ENCODE results near the gene MCRIP1. TPM values are rescaled to one million over a fixed set of nuclear protein-coding genes. Genes with fewer than 3 reads are reported as not detected.

The MCRIP1 gene, protein sequence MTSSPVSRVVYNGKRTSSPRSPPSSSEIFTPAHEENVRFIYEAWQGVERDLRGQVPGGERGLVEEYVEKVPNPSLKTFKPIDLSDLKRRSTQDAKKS
- total RNA-seq (2022): 35.6 and 39.2 TPM in 2 replicates
- percentile 45 among the genes with signal in this experiment for Bru-seq, nascent RNA
- percentile 70 among the genes with signal in this experiment for BruChase-seq, experiment 1, labeled RNA remaining after a 6-hour chase
- BruChase-seq, experiment 2, labeled RNA remaining after a 2-hour chase: percentile 58 among the genes with signal in this experiment
- long read RNA-seq, transcript MCRIP1-203 (6 exons, 925 nt): minor isoform, 10 of 57 reads
- long read RNA-seq, transcript MCRIP1-201 (5 exons, 1,209 nt): major isoform, 36 of 57 reads
- long read RNA-seq, partial matches to known transcripts: 1 of 57 reads
- long read RNA-seq, other reads (novel, unspliced or antisense): 5 of 57 reads

- peak within 1 kb of the TSS; percentile 79 for H3K4me3 Mint-ChIP-seq (ENCODE audit: unreplicated experiment)
- BruUV-seq (replicated peaks): TSS peak; percentile 84
- intact Hi-C loops (cut with micrococcal nuclease): no loop called here
- no peaks in the 10 kb centered on the region for H3K9me3 Mint-ChIP-seq (ENCODE audit: unreplicated experiment)
- TF ChIP-seq CTCF (IDR thresholded peaks at IDR 0.05; ENCODE audit: unreplicated experiment): no peak
- CTCF ChIA-PET: interaction anchor here (1.0 kb wide), 1 partner anchor 8 kb away, joined by 4 read pairs; no protein-coding TSS in a partner anchor
- peak; percentile 91 for DNase-seq (ENCODE audit: unreplicated experiment)
- peak within 1 kb of the TSS; percentile 80 for H3K27ac Mint-ChIP-seq (ENCODE audit: low read depth, unreplicated experiment)
- peaks cover 5% of the 10 kb centered on the region for H3K36me3 Mint-ChIP-seq (ENCODE audit: insufficient read depth, unreplicated experiment)
- H3K27me3 Mint-ChIP-seq (ENCODE audit: insufficient read depth, unreplicated experiment): no peaks in the 10 kb centered on the region
- POLR2A ChIA-PET: interaction anchor here (0.7 to 2.3 kb wide), 27 partner anchors 8 to 436 kb away, joined by 3 to 16 read pairs (median 4); partner anchors contain the start of genes ANAPC11, ARL16, CCDC137 and FASN
- peaks cover 9% of the 10 kb centered on the region for H3K4me1 Mint-ChIP-seq (ENCODE audit: insufficient read depth, unreplicated experiment)
These were observed at the start of gene MCRIP1 for GRCh38 chr17:81833160-81833920. TSS of gene MCRIP1 (minus strand) at chr17:81833291. CDS start at chr17:81824506, 8,785 bp downstream.

GRCh38 chr17:81879121-81879520 lies 46.0 kb upstream of the MCRIP1 start:
- TF ChIP-seq CTCF (IDR thresholded peaks at IDR 0.05; ENCODE audit: unreplicated experiment): no peak
- intact Hi-C loops (cut with micrococcal nuclease): no loop called here
- ChIA-PET CTCF (no interaction called here), POLR2A (interaction anchor here (0.8 to 1.3 kb wide), 3 partner anchors 14 to 38 kb away, joined by 3 to 5 read pairs (median 3); no protein-coding TSS in a partner anchor)
- Mint-ChIP-seq H3K4me1 (ENCODE audit: insufficient read depth, unreplicated experiment) (no peaks in the 10 kb centered on the region), H3K27me3 (ENCODE audit: insufficient read depth, unreplicated experiment) (no peaks in the 10 kb centered on the region), H3K9me3 (ENCODE audit: unreplicated experiment) (no peaks in the 10 kb centered on the region), H3K36me3 (ENCODE audit: insufficient read depth, unreplicated experiment) (peaks cover 57% of the 10 kb centered on the region), H3K27ac (ENCODE audit: low read depth, unreplicated experiment) (no peak overlapping the region), H3K4me3 (ENCODE audit: unreplicated experiment) (no peak overlapping the region)
- DNase-seq (ENCODE audit: unreplicated experiment): no peak
- no TSS peak for BruUV-seq (replicated peaks)

DNA sequence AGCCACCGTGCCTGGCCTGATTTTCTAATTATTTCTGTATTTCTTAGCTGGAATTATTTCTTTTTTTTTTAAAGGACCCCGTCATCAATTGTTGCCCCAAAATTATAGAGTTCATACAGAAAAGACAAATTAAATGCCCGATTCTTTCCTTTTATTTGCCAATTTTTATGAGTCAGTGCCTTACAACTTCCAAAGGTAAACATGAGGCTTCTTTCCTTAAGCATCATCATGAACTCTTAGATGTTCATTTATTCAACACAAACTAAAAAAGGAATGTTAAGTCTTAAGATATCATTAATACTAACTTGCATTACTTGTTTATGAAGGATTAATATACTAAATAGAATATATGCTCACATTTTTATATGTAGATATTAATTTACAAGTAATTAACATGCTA lies 45.2 kb upstream of the MCRIP1 start:
- ChIA-PET POLR2A (interaction anchor here (0.7 kb wide), 1 partner anchor 20 kb away, joined by 3 read pairs; no protein-coding TSS in a partner anchor), CTCF (no interaction called here)
- intact Hi-C loops (cut with micrococcal nuclease): no loop called here
- TF ChIP-seq CTCF (IDR thresholded peaks at IDR 0.05; ENCODE audit: unreplicated experiment): no peak
- no TSS peak for BruUV-seq (replicated peaks)
- Mint-ChIP-seq H3K36me3 (ENCODE audit: insufficient read depth, unreplicated experiment) (peaks cover 52% of the 10 kb centered on the region), H3K4me3 (ENCODE audit: unreplicated experiment) (no peak overlapping the region), H3K4me1 (ENCODE audit: insufficient read depth, unreplicated experiment) (no peaks in the 10 kb centered on the region), H3K9me3 (ENCODE audit: unreplicated experiment) (no peaks in the 10 kb centered on the region), H3K27ac (ENCODE audit: low read depth, unreplicated experiment) (no peak overlapping the region), H3K27me3 (ENCODE audit: insufficient read depth, unreplicated experiment) (no peaks in the 10 kb centered on the region)
- DNase-seq (ENCODE audit: unreplicated experiment): no peak

DNA sequence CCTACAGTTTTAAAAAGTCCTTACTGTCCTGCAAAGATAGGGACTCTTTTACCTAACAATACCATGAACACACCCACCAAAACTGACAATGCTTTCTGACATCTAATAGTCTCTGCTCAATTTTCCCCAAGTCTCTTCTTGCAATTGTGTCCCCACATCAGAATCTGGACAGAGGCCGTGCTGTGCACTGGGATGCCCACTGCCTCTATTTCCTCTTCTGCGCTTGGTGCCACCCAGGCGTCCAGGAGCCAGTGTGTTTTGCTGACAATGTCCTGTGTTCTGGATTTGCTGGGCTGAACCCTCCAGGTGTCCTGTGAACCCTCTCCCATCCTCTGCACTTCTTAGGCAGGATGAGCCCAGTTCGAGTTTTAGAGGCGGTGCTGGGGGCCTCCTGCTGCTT lies 44.5 kb upstream of the MCRIP1 start:
- DNase-seq (ENCODE audit: unreplicated experiment): no peak
- Mint-ChIP-seq H3K27ac (ENCODE audit: low read depth, unreplicated experiment) (no peak overlapping the region), H3K9me3 (ENCODE audit: unreplicated experiment) (no peaks in the 10 kb centered on the region), H3K4me3 (ENCODE audit: unreplicated experiment) (no peak overlapping the region), H3K36me3 (ENCODE audit: insufficient read depth, unreplicated experiment) (peaks cover 48% of the 10 kb centered on the region), H3K27me3 (ENCODE audit: insufficient read depth, unreplicated experiment) (no peaks in the 10 kb centered on the region), H3K4me1 (ENCODE audit: insufficient read depth, unreplicated experiment) (no peaks in the 10 kb centered on the region)
- CTCF ChIA-PET: no interaction called here
- TF ChIP-seq CTCF (IDR thresholded peaks at IDR 0.05; ENCODE audit: unreplicated experiment): no peak
- POLR2A ChIA-PET: interaction anchor here (0.7 kb wide), 1 partner anchor 20 kb away, joined by 3 read pairs; no protein-coding TSS in a partner anchor
- BruUV-seq (replicated peaks): no TSS peak
- intact Hi-C loops (cut with micrococcal nuclease): no loop called here

Data from MCF 10A (cell line).